Measurements from ENCODE around the gene MISFA.
"Not testable (repeated sequence)": the region's sequence is repeated elsewhere in the genome, so short reads cannot be mapped to it uniquely, and the experiment has no call there.

Gene MISFA

GRCh38 chr11:18599739-18600230 is at the start of gene MISFA:
Gene MISFA (plus strand): TSS chr11:18599789. CDS start chr11:18599929, 140 bp downstream.
- no peak for DNase-seq

- no peak for DNase-seq
Observed at GRCh38 chr11:18563090-18563730, 36.4 kb upstream of the MISFA start.

DNA sequence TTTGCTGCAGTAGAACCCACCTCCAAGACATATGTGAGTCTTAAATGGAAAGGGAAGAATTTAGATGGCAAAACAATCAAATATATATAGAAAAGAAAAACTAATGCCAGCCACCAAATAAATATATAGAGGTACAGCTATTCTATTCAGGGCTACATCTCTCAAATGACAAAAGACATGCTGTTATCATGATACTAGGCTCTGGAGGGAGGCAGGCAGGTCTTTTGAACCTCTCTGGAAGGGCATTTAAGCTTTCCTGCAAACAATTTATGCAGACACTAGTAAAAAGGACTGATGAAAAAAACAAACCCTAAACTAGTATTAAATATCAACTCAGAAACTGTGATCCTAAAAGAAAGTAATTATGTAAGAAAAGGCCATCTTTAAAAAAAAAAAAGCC is 35.4 kb upstream of the MISFA start:
- no peak for DNase-seq

DNA sequence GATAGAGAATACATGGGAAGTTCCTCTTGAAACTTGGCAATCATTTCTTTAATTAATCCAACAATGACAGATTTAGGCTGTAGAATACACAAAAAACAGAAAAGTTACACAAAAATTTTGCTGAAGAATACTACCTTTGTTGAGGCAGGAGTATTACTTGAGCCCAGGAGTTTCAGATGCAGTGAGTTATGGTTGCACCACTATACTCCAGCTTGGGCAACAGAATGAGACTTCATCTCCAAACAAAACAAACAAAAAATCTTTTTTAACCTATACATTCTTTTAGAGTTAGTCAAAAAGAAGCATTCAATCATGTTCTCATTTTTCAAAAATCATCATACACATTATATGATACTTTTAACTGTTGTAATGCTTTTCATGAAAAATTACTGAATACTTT is 33.2 kb upstream of the MISFA start:
- DNase-seq = no peak

DNA sequence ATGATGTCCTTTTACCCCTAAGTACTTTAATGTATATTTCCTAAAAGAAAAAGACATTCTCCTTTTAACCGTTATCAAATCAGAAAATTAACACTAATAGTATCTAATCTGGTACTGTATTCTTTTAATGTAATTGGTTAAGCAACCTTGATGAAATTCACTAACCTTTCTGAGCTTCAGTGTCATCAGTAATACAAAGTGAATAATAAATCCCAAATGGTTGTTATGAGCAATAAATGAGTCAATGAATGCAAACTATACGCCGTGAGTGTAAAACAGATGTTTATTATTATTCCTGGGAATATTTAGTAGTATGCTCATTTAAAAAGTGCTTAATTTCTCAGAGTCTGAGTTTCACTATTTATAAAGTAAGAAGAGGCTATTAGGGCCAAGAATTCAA is 32.5 kb upstream of the MISFA start:
- DNase-seq = no peak

DNA sequence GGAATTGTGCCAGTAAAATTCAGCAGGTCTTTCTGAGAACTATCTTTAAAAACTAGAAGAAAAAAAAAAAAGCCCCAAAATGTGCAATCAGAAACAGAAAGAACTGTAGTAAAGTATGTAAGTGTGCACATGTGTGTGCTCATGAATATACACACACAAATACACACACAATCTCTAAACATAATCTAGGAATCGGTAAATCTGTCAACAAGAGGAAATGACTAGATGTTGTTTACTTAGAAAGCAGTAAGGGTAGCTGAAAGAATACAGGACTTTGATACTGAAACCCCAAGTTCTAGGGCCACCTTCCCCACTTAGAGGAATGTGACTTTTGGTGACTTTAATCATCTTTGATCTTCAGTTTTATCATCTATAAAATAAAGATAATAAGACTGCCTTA is 24.2 kb upstream of the MISFA start:
- DNase-seq = no peak

DNA sequence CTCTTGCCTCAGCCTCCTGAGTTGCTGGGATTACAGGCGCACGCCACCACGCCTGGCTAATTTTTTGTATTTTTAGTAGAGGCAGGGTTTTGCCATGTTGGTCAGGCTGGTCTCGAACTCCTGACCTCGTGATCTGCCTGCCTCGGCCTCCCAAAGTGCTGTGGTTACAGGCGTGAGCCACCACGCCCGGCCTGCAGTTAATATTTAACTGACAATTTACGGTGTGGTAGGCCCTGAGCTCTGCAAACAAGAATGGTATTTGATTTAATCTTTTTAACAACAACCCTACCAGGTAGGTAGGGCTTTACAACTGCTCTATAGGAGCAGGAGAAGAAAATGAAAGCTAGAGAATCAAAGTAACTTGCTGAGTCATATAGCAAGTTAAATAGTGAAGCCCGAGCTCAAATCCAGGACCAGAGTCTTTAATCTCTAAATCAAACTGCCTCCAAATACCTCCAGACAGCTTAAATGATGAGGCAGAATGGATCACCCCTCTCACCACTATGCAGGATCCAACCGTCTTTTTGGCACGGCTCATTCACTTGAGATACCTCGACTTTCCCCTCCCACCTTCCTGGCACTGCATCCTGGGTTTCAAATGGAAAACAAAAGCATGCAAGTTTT is 20.5 kb upstream of the MISFA start:
- peak in 1 of 2 donors; percentile 48 for DNase-seq

DNA sequence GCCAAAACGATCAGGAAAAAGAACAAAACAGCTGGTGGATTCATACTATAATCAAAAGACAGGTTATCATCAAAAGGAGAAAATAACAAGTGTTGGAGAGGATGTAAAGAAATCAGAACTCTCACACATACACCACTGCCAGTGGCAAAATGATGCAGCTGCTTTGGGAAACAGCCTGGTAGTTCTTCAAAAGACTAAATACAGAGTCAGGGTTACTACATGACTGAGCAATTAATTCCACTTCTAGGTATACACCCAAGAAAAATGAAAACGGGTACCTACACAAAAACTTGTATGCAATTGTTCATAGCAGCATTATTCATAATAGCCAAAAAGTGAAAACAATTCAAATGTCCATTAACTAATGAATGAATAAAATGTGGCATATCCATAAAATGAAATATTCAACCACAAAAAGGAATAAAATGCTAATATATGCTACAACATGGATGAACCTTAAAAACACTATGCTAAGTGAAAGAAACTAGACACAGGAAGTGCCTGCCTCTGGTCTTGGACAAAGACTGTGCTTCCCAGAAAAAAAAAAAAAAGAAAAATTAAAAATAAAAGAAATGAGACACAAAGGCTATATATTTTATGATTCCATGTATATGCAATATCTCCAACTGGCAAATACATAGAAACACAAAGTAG is 19.3 kb upstream of the MISFA start:
- no peak for DNase-seq

- no peak for DNase-seq
Observed at GRCh38 chr11:18581825-18582224, 17.8 kb upstream of the MISFA start.

DNA sequence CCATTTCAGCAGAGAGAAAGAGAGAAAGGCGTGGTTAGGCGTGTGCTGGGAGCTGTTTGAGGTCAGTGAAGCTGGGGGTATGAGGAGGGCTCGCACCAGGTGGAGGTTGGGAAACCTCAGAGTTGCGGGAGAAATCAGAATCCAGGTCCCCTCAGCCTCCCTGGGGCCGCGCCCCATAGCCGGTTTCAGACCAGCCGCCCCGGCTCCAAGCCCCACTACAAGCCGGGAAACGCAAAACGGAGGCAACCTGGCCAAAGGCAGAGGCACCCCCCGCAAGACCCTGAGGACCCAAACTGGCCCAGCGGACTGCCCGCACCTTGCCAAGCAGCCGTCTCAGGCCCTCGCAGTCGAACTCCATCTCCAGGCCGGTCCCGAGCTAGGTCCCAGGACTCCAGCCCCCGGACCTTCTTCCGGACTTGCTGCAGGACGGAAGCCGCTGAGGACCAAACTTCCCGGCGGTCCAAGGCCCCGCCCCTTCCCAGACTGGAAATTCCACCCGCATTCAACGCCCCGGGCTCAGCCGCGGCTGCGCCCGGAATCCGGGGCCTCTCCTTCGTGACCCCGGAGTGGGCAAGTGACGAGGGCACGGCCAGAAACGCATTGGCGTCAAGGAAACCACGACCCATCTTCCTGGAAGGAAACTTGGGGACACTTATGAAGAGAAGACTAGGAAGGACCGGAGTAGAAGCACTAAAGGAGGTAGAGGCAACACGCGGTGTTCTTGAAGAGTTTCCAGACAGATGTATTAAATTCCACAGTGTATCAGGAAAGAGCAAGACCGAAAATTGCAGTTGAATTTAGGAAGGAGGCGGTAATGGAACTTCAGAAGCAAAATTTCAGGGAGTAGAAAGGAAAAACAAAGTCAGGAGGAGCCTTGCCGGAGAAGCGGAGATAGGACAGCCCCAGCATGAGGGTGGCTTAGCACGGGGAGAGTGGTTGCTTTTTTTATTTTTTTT is 11.0 kb upstream of the MISFA start, which contains the start of gene UEVLD:
UEVLD (minus strand) TSS at position 438 of the 956 bp plus-strand sequence; CDS start at position 358, 80 bp downstream.
- peak; percentile 75 to 80 for DNase-seq

- DNase-seq = peak in 1 of 2 donors; percentile 32
Observed at GRCh38 chr11:18590571-18590970, 9.0 kb upstream of the MISFA start.

GRCh38 chr11:18594088-18594487 is 5.5 kb upstream of the MISFA start:
- DNase-seq = not testable (repeated sequence)

DNA sequence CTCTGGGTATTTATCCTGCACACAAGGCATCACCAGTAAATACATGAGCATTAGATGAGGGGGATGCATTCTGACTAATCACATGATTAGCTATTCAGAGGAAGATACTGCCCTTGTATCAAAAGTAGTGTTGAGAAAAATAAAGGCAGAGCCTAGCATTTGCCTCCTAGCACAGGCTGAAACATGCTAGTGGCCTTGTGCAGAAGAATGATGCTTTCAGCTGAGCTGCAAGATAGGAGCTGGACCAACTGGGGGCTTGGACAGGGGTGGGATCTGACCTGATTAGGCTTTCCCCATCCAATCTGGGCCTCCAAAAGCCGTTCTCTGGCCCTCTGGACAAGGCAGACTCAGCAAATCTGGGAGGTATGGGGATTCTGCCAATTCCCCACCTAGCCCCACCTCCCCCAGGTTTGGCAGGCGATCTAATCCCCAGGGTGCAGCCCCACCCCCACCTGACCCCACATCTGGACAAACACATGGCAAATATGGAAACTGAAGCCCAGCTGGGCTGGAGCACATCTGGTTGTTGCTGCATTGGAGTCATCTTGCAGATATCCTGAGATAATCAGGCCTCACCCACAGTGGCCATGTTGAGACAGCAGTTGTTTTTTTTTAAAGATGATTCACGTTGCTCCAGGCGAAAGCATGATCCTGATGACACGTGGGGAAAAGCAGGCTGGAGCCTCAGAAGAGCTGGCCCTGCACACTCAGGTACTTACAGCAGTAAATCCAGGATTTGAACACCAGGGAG is 4.4 kb upstream of the MISFA start:
- no peak for DNase-seq

DNA sequence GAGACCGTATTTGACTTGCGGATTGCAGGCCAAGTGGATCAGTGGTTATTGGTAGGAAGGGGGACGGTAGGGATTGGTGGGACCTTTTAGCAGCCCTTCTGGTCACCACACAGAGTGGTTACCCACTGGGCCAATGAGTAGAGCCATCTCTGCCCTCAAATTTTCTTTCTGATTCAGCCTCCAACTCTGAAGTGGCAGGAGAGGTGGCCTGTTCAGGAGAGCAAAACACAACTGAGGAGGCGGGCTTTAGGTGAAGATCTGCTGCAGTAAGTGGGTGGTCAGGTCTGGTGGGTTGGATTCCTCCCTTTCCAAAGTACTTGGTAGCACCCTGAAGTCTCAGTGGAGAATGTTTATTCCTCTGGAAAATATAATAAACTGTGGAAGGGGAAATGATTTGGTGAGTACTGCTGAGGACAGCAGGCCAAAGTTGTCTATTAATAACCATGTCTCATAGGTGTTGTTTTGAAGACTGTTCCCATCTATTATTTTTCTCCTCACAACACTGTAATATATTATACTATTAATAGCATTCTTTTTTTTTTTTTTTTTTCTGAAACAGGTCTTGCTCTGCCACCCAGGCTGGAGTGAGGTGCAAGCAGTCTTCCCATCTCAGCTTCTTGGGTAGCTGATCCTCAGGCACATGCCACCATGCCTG is 1.5 kb downstream of the MISFA start:
- no peak for DNase-seq

- no peak for DNase-seq
Observed at GRCh38 chr11:18608376-18608775, 8.8 kb downstream of the MISFA start.

GRCh38 chr11:18611196-18611595 is 11.6 kb downstream of the MISFA start:
- no peak for DNase-seq

DNA sequence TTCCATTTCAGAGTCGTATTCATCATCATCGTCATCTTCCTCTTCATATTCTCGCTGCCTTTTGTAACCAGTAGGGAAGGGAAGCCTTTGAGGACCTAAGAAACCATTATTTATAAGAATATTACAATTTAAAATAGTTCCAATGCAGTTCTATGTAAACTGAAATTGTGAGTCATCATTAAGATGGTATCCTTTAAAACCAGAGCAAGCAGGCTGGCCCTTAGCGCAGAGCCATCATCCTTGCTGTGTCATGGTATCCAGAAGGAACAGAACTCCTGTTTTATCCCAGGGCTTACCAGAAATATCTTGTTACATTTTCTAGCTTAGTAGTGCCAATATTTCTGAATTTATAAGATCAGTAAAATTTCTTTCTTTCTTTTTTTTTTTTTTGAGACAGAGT is 12.8 kb downstream of the MISFA start:
- DNase-seq = no peak

DNA sequence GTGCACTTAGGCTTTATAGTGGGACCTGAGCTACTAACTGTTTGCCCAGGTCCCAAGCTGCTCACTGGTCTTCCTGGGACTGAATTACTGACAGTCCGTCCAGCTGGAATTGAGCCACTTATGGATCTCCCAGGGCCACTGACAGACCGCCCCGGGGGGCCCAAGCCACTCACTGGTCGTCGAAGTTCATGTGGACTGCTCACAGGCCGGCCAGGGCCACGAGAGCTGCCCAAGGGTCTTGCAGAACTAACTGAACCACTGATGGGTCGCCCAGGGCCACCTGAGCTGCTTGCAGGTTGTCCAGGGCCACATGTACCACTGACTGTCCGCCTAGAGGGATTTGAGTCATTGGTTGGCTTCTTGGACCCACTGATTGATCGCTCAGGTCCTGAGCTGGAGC is 15.1 kb downstream of the MISFA start:
- DNase-seq = no peak

GRCh38 chr11:18615628-18616392 is 16.2 kb downstream of the MISFA start:
- peak in 1 of 2 donors; percentile 19 for DNase-seq

DNA sequence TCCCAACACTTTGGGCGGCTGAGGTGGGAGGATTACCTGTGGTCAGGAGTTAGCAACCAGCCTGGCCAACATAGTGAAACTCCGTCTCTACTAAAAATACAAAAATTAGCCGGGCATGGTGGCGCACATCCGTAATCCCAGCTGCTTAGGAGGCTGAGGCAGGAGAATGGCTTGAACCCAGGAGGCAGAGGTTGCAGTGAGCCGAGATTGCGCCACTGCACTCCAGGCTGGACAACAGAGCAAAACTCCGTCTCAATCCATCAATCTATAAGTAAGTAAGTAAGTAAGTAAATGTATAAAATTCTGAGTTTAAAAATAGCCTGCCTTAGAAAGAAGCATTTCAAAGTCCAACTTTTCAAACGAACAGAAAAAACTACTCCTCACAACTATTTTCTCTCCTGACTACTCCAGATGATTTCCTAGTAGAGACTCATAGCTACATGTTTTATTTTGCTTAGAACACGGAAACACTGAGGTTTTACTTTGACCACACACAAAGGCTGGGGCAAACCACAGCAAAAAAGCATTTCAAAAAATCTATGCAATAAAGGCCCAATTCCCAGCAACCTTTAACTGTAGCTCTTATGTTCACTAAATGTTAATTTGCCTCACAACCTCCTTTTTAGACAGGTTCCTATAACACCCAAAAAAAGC is 18.2 kb downstream of the MISFA start:
- DNase-seq = peak; percentile 47 to 79
